HG03354 (cell line): ENCODE measurements around the gene CYP2B6.
"Not testable (repeated sequence)": the region's sequence is repeated elsewhere in the genome, so short reads cannot be mapped to it uniquely, and the experiment has no call there.

Experiments
- ATAC-seq: cut with Tn5 transposase; IDR thresholded peaks from one replicate; pipeline ENCODE4 v1.9.1; 2021; ENCODE audit warnings: mild to moderate bottlenecking; ENCODE audit not compliant: unreplicated experiment, poor library complexity, severe bottlenecking

Gene CYP2B6

GRCh38 chr19:41027273-41027967, 36.3 kb downstream of the CYP2B6 start:
- no peak for ATAC-seq

GRCh38 chr19:41029524-41030432, 38.7 kb downstream of the CYP2B6 start:
- no peak for ATAC-seq

GRCh38 chr19:41030651-41031050, 39.6 kb downstream of the CYP2B6 start:
- no peak for ATAC-seq

- ATAC-seq, result no peak
These were observed 40.8 kb downstream of the CYP2B6 start for GRCh38 chr19:41031916-41032315.

- not testable (repeated sequence) for ATAC-seq
These were observed 42.2 kb downstream of the CYP2B6 start for GRCh38 chr19:41033324-41033723.

GRCh38 chr19:41039806-41040205, 48.7 kb downstream of the CYP2B6 start:
- no peak for ATAC-seq

- not testable (repeated sequence) for ATAC-seq
These were observed 54.0 kb downstream of the CYP2B6 start for GRCh38 chr19:41045095-41045494.

GRCh38 chr19:41050426-41050825, 59.3 kb downstream of the CYP2B6 start:
- ATAC-seq, result no peak

GRCh38 chr19:41052162-41052561, 61.1 kb downstream of the CYP2B6 start:
- not testable (repeated sequence) for ATAC-seq

- ATAC-seq, result not testable (repeated sequence)
These were observed 62.2 kb downstream of the CYP2B6 start for GRCh38 chr19:41053331-41053730.

- no peak for ATAC-seq
These were observed 74.0 kb downstream of the CYP2B6 start for GRCh38 chr19:41064974-41065569.
